Measurements from ENCODE around the gene S100A5.

GRCh38 chr1:153543736-153544135 lies 3.0 kb upstream of the S100A5 start:
- TF ChIP-seq CTCF (IDR thresholded peaks at IDR 0.05): no peak
- TF ChIP-seq POLR2A (IDR thresholded peaks at IDR 0.05): no peak

Data from heart left ventricle (tissue), 13 donors.